ENCODE measurements around the gene RASGEF1B.

RASGEF1B gene

DNA sequence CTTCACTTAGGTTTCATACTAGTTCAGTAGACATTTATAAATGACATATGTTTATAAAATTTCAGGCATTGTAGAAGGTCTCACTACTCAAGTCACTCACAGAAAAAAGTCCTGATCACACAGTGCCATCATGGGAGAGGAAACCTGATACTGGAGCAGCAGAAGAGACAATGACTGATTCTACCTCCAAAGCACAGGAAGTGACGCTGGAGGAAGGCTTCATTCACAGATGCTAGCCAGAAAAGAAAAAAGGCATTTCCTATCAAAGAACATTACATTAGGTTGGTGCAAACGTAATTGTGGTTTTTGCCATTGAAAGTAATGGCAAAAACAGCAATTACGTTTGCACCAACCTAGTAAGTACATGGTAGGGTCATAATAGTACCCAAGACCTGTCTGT is 79.5 kb downstream of the RASGEF1B start:
- TF ChIP-seq, protein P1, sequence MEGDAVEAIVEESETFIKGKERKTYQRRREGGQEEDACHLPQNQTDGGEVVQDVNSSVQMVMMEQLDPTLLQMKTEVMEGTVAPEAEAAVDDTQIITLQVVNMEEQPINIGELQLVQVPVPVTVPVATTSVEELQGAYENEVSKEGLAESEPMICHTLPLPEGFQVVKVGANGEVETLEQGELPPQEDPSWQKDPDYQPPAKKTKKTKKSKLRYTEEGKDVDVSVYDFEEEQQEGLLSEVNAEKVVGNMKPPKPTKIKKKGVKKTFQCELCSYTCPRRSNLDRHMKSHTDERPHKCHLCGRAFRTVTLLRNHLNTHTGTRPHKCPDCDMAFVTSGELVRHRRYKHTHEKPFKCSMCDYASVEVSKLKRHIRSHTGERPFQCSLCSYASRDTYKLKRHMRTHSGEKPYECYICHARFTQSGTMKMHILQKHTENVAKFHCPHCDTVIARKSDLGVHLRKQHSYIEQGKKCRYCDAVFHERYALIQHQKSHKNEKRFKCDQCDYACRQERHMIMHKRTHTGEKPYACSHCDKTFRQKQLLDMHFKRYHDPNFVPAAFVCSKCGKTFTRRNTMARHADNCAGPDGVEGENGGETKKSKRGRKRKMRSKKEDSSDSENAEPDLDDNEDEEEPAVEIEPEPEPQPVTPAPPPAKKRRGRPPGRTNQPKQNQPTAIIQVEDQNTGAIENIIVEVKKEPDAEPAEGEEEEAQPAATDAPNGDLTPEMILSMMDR (IDR thresholded peaks at IDR 0.05; ENCODE audit: low read depth, low read length), result no peak
- H3K4me3 ChIP-seq (ENCODE audit: low read depth, low read length), result no peak overlapping the region

DNA sequence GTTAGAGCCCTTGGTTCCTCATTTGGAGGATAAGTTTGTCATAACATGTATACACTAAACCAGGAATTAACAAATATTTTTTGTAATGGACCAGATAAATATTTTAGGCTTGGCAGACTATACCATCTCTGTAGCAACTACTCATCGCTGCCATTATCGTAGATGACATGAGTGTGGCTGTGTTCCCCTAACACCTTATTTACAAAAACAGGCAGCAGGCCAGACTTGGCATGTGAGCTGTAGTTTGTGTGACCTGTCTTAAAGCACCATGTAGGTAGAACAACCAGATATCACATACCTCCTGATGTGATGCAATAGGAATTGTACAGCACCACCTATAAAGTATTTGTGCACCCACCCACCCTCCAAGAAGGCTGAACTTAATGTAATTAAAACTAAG is 82.0 kb downstream of the RASGEF1B start:
- TF ChIP-seq, protein P1 (IDR thresholded peaks at IDR 0.05; ENCODE audit: low read depth, low read length), result no peak

DNA sequence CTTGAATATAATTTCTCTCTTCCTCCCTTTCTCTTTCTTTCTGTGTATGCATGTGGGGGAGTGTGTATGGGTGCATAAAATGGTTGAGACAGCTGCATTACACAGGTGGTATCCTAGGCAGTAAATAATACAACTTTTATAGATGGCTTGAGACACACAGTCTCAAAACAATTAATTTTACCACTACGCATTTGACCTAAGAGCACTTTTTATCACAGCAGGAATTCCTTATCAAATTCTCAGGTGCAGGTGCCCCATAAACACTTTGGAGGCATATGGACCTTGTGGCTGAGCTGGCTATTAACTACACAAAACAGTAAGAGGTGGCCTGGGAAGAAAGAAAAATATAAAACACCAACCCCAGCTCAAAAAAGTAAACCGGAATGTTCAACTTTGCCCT is 91.3 kb downstream of the RASGEF1B start:
- TF ChIP-seq, protein P1 (IDR thresholded peaks at IDR 0.05; ENCODE audit: low read depth, low read length), result no peak
- H3K4me3 ChIP-seq (ENCODE audit: low read depth, low read length), result no peak overlapping the region

More for the DNA sequence above, 82.0 kb downstream of the RASGEF1B start:
- no peak overlapping the region for H3K4me3 ChIP-seq (ENCODE audit: low read depth, low read length)

DNA sequence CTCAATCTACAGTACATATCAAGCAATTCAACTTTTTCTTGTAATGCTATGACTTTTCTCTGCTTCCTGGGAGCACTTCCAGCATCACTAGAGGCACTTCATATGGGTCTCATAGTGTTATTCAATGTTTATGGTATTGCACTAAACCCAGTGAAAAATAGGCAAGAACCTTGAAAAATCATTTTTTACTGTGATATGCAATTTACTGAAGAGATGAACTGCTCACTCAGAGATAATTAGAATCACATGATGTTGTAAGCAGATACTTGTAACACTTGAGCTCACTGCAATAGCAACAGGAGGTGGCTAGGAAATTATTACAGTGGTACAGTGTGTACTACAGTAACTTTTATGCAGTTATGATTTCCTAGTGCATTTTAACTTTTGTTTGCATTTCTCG is 93.3 kb downstream of the RASGEF1B start:
- TF ChIP-seq, protein P1 (IDR thresholded peaks at IDR 0.05; ENCODE audit: low read depth, low read length), result no peak
- H3K4me3 ChIP-seq (ENCODE audit: low read depth, low read length), result no peak overlapping the region

DNA sequence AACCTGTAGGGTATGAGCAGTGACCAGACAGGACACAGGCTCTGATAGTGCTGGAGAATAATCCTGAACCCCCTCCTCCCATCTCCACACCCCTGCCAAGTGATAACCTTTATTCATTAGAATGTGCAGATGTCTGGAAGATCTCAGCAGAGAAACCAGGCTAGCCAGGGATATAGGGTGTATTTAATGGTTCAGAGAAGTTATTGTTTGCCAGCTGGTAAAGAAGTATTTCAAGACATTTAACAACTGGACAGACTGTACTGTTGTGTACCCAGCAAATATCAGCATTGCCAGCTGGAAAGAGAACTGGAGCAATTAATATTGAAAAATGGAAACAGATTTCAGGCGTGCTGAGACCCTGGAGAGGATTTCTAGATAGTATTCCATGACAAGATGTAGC is 94.5 kb downstream of the RASGEF1B start:
- TF ChIP-seq, protein P1 (IDR thresholded peaks at IDR 0.05; ENCODE audit: low read depth, low read length), result no peak
- no peak overlapping the region for H3K4me3 ChIP-seq (ENCODE audit: low read depth, low read length)

DNA sequence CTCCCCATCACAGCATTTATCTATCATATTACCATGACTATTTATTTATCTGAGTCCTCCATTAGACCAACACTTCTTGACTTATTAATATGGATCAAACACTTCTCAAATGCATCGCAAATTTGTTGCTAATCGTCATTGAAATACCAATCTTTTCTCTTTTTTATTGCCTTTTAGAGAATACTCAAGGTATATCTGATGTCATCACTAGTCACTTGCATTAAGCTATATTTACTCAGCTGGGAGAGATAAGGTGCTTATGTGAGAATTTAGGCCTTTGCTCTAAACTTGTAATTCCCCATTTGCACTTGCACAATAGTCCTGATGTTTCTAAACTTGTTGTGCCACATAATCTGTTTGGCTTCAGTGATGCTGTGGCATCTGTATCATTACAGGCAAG is 95.0 kb downstream of the RASGEF1B start:
- no peak overlapping the region for H3K4me3 ChIP-seq (ENCODE audit: low read depth, low read length)
- TF ChIP-seq, protein P1 (IDR thresholded peaks at IDR 0.05; ENCODE audit: low read depth, low read length), result no peak
